ENCODE results near the gene PYGO1. TPM values are rescaled to one million over a fixed set of nuclear protein-coding genes. Genes with fewer than 3 reads are reported as not detected.
A peak's percentile ranks its signal among the peaks of the same experiment; 100 is the strongest.
"Not testable (repeated sequence)": the region's sequence is repeated elsewhere in the genome, so short reads cannot be mapped to it uniquely, and the experiment has no call there.

Gene PYGO1
- total RNA-seq, 1 donor from 2014 or later: 5.5 TPM

DNA sequence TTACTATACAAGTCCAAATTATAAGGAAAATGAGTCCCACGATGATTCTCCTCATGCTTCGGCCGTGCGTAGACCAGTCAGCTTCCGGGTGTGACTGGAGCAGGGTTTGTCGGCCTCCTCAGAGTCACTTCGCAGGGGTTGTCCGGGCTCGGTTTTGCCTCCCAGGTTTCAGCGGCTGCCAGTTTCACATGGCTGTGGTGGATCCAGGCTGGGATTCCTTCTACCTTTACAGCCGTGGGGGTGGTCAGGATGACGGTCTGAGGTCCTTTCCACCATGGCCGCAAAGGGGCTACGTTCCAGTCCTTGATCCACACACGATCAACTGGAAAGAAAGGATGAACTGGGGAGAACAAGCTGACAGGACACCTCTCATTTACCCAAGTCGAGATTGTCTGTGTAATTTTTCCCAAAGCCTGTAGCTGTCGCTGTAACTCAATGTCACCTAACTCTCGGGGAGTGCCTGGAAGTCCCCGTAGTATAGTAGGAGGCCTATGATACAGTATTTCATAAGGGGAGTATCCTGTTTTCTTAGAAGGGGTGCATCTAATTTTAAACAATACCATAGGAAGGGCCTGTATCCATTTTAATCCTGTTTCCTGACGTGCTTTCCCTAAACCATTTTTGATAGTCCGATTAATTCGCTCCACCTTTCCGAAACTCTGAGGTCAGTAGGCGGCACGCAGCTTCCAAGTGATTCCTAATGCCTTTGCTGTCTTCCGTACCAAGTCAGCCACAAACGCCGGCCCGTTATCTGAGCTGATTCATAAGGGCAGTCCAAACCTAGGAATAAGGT, 74.3 kb downstream of the PYGO1 start:
- not testable (repeated sequence) for H3K9ac ChIP-seq (ENCODE audit: low read length); H3K4me3 ChIP-seq (ENCODE audit: insufficient read depth, low read depth, low read length); H3K36me3 ChIP-seq (ENCODE audit: insufficient read depth, low read length); H4K20me1 ChIP-seq (ENCODE audit: insufficient read depth, low read length); H3K27me3 ChIP-seq (ENCODE audit: insufficient read depth, low read length); H3K36me3 Mint-ChIP-seq (ENCODE audit: low read depth, unreplicated experiment); H3K9me3 Mint-ChIP-seq (ENCODE audit: unreplicated experiment); H3K79me2 ChIP-seq (ENCODE audit: insufficient read depth, low read length); H3K4me1 ChIP-seq (ENCODE audit: insufficient read depth, low read length); FAIRE-seq; H3K4me3 Mint-ChIP-seq (ENCODE audit: unreplicated experiment); H2AFZ ChIP-seq (ENCODE audit: low read depth, low read length); H3K4me1 Mint-ChIP-seq (ENCODE audit: low read depth, unreplicated experiment); H3K9me3 ChIP-seq (ENCODE audit: insufficient read depth, low read depth, low read length); H3K27me3 Mint-ChIP-seq (ENCODE audit: low read depth, unreplicated experiment); H3K4me2 ChIP-seq (ENCODE audit: low read length); H3K27ac Mint-ChIP-seq (ENCODE audit: unreplicated experiment); H3K27ac ChIP-seq (ENCODE audit: low read depth, low read length)
- TF ChIP-seq, protein P1, sequence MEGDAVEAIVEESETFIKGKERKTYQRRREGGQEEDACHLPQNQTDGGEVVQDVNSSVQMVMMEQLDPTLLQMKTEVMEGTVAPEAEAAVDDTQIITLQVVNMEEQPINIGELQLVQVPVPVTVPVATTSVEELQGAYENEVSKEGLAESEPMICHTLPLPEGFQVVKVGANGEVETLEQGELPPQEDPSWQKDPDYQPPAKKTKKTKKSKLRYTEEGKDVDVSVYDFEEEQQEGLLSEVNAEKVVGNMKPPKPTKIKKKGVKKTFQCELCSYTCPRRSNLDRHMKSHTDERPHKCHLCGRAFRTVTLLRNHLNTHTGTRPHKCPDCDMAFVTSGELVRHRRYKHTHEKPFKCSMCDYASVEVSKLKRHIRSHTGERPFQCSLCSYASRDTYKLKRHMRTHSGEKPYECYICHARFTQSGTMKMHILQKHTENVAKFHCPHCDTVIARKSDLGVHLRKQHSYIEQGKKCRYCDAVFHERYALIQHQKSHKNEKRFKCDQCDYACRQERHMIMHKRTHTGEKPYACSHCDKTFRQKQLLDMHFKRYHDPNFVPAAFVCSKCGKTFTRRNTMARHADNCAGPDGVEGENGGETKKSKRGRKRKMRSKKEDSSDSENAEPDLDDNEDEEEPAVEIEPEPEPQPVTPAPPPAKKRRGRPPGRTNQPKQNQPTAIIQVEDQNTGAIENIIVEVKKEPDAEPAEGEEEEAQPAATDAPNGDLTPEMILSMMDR (IDR thresholded peaks at IDR 0.05; ENCODE audit: insufficient read depth, low read depth, low read length): peak; percentile 53
- DNase-seq (ENCODE audit: low read depth): peak; percentile 5

DNA sequence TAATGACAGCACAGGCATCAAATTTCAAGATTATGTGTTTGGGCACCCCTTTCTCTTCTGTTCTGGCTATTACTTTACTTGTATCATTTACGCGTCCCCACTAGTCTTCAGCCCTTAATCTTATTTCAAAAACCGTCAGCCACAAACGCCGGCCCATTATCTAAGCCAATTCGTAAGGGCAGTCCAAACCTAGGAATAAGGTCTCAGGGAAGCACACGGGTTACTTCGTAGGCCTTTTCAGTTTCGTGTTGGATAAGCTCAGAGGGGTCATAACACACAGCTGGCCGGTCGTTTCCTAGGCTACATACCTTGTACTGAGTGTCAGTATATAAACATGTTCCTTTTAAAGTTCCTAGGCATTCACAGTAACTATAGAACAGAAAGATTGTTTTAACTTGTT, 75.0 kb downstream of the PYGO1 start:
- Histone ChIP-seq H3K4me1 (ENCODE audit: insufficient read depth, low read length) (no peaks in the 10 kb centered on the region), H3K27me3 (ENCODE audit: insufficient read depth, low read length) (no peaks in the 10 kb centered on the region), H3K4me3 (ENCODE audit: insufficient read depth, low read depth, low read length) (no peak overlapping the region), H4K20me1 (ENCODE audit: insufficient read depth, low read length) (no peaks in the 10 kb centered on the region), H2AFZ (ENCODE audit: low read depth, low read length) (no peak overlapping the region), H3K4me2 (ENCODE audit: low read length) (no peak overlapping the region), H3K27ac (ENCODE audit: low read depth, low read length) (no peak overlapping the region), H3K9me3 (ENCODE audit: insufficient read depth, low read depth, low read length) (no peaks in the 10 kb centered on the region), H3K36me3 (ENCODE audit: insufficient read depth, low read length) (no peaks in the 10 kb centered on the region), H3K79me2 (ENCODE audit: insufficient read depth, low read length) (no peaks in the 10 kb centered on the region), H3K9ac (ENCODE audit: low read length) (no peak overlapping the region)
- no peaks in the 10 kb centered on the region for H3K9me3 Mint-ChIP-seq (ENCODE audit: unreplicated experiment)
- no peak overlapping the region for H3K4me3 Mint-ChIP-seq (ENCODE audit: unreplicated experiment)
- no peaks in the 10 kb centered on the region for H3K36me3 Mint-ChIP-seq (ENCODE audit: low read depth, unreplicated experiment)
- DNase-seq (ENCODE audit: low read depth) (no peak), FAIRE-seq (no peak)
- H3K4me1 Mint-ChIP-seq (ENCODE audit: low read depth, unreplicated experiment): no peaks in the 10 kb centered on the region
- H3K27me3 Mint-ChIP-seq (ENCODE audit: low read depth, unreplicated experiment): no peaks in the 10 kb centered on the region
- no peak for TF ChIP-seq EZH2 (IDR thresholded peaks at IDR 0.05; ENCODE audit: insufficient read depth, low read length)
- TF ChIP-seq, protein P1 (IDR thresholded peaks at IDR 0.05; ENCODE audit: insufficient read depth, low read depth, low read length): no peak
- peak overlapping the region; percentile 20 for H3K27ac Mint-ChIP-seq (ENCODE audit: unreplicated experiment)

DNA sequence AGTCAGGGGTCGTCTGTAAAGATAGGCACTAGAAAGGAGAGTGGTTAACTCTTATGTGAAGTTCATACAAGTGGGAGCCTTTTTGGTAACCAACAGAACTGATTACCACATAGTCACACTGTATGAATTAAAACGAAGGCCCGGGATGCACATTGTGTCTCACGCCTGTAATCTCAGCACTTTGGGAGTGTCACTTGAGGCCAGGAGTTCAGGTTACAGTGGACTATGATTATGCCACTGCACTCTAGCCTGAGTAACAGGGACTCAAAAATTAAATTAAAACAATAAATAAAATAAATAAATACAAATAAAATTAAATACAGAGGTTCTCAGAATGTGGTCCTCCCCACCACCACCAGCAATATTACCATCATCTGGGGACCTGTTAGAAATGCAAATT, 80.6 kb downstream of the PYGO1 start:
- H3K79me2 ChIP-seq (ENCODE audit: insufficient read depth, low read length): no peaks in the 10 kb centered on the region
- Mint-ChIP-seq H3K27ac (ENCODE audit: unreplicated experiment) (no peak overlapping the region), H3K4me1 (ENCODE audit: low read depth, unreplicated experiment) (no peaks in the 10 kb centered on the region), H3K36me3 (ENCODE audit: low read depth, unreplicated experiment) (no peaks in the 10 kb centered on the region), H3K4me3 (ENCODE audit: unreplicated experiment) (no peak overlapping the region), H3K27me3 (ENCODE audit: low read depth, unreplicated experiment) (no peaks in the 10 kb centered on the region), H3K9me3 (ENCODE audit: unreplicated experiment) (peaks cover 5% of the 10 kb centered on the region)
- H2AFZ ChIP-seq (ENCODE audit: low read depth, low read length): no peak overlapping the region
- H4K20me1 ChIP-seq (ENCODE audit: insufficient read depth, low read length): no peaks in the 10 kb centered on the region
- no peak for FAIRE-seq
- no peak overlapping the region for H3K4me2 ChIP-seq (ENCODE audit: low read length)
- DNase-seq (ENCODE audit: low read depth): no peak
- H3K27me3 ChIP-seq (ENCODE audit: insufficient read depth, low read length): no peaks in the 10 kb centered on the region
- H3K9me3 ChIP-seq (ENCODE audit: insufficient read depth, low read depth, low read length): no peaks in the 10 kb centered on the region
- no peak overlapping the region for H3K27ac ChIP-seq (ENCODE audit: low read depth, low read length)
- H3K4me3 ChIP-seq (ENCODE audit: insufficient read depth, low read depth, low read length): no peak overlapping the region
- H3K36me3 ChIP-seq (ENCODE audit: insufficient read depth, low read length): no peaks in the 10 kb centered on the region
- no peaks in the 10 kb centered on the region for H3K4me1 ChIP-seq (ENCODE audit: insufficient read depth, low read length)
- TF ChIP-seq EZH2 (IDR thresholded peaks at IDR 0.05; ENCODE audit: insufficient read depth, low read length): no peak
- TF ChIP-seq, protein P1 (IDR thresholded peaks at IDR 0.05; ENCODE audit: insufficient read depth, low read depth, low read length): no peak
- H3K9ac ChIP-seq (ENCODE audit: low read length): no peak overlapping the region

- not testable (repeated sequence) for H3K27me3 Mint-ChIP-seq (ENCODE audit: low read depth, unreplicated experiment); H3K9me3 Mint-ChIP-seq (ENCODE audit: unreplicated experiment); H3K4me1 ChIP-seq (ENCODE audit: insufficient read depth, low read length); H3K27me3 ChIP-seq (ENCODE audit: insufficient read depth, low read length); H3K4me1 Mint-ChIP-seq (ENCODE audit: low read depth, unreplicated experiment); H3K36me3 Mint-ChIP-seq (ENCODE audit: low read depth, unreplicated experiment); H2AFZ ChIP-seq (ENCODE audit: low read depth, low read length); H3K79me2 ChIP-seq (ENCODE audit: insufficient read depth, low read length); H3K27ac ChIP-seq (ENCODE audit: low read depth, low read length); DNase-seq (ENCODE audit: low read depth); H3K4me3 Mint-ChIP-seq (ENCODE audit: unreplicated experiment); H3K9ac ChIP-seq (ENCODE audit: low read length); H3K36me3 ChIP-seq (ENCODE audit: insufficient read depth, low read length); H3K4me3 ChIP-seq (ENCODE audit: insufficient read depth, low read depth, low read length); H3K9me3 ChIP-seq (ENCODE audit: insufficient read depth, low read depth, low read length); H3K4me2 ChIP-seq (ENCODE audit: low read length); FAIRE-seq; H3K27ac Mint-ChIP-seq (ENCODE audit: unreplicated experiment); H4K20me1 ChIP-seq (ENCODE audit: insufficient read depth, low read length)
These were observed 82.7 kb downstream of the PYGO1 start for GRCh38 chr15:55505407-55505806.
